C1 segment of cervical spinal cord (tissue), 14 donors: ENCODE results near the gene UBFD1.
"Not testable (repeated sequence)": the region's sequence is repeated elsewhere in the genome, so short reads cannot be mapped to it uniquely, and the experiment has no call there.

Source experiments
- DNase-seq, 14 donors: peaks; one replicate each; lab custom pipeline; 2025; lab: John Stamatoyannopoulos, UW

Gene UBFD1

DNA sequence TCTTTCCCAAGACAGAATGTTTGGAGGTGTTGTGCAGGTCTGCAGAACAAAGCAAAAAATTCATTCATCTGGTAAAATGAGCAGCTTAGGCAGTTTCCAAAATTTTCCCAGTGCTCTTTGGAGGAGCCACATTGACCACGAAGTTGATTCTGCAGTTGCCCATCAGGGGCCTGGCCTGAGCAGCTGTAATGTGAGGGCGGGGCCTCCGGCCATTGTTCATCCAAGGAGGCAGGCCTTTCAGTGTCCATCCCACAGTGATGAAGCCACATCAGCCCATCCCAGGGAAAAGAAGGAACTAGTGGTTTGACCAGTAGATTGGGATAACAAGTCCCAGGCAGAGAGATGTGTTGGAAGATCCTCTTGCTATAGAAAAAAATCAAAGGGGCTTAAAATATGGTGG lies 10.1 kb downstream of the UBFD1 start:
- no peak for DNase-seq

DNA sequence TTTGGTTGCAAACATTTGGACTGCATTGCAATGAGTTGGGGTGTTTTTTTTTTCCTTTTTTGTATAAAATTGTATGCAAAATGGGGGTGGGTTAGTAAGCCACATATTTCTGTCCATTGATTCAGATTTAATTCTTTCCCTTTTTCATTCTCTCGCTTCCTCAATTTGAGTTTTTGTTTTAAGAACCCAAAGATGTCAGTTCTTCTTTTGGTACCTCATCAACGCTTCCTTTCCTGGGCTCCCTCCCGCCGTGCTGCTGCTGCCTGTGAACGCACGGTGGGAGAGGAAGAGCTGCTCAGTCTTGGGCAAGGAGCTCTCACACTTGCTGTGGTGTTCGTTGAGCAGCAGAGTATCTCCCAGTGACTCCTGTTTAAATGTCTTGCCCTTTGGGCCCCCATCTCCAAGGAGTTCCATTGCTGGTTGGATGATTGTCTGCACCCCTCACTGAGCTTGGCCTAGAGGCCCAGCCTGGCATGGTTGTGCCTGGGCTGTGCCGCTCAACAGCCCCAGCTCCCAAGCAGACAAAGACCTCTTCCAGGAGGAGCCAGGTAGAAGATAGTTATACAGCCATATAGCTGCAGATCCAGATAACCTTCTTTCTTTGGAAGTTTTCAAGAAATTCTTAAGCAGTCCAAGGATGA lies 13.6 kb downstream of the UBFD1 start:
- DNase-seq = peak in 3 of 14 donors; percentile 0 to 1 (median 0)

DNA sequence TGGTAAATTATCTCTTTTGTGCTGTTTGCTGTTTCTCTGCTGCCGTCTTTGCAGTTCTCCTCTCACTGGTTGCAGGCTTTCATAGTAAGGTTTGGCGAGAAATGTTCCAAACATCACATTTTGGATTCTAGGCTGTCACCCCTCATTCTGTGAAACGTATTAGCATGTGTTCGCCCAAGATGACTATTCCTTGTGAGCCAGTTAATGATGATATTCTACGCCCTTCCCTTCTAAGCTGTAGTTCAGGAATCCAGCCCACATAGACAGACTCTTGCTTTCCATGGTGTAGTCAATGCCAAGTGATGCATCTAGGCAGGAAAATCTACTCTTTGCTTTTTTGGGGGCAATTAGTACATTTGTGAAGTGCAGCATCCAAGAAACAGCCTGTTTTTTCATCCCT lies 14.4 kb downstream of the UBFD1 start:
- DNase-seq = no peak

DNA sequence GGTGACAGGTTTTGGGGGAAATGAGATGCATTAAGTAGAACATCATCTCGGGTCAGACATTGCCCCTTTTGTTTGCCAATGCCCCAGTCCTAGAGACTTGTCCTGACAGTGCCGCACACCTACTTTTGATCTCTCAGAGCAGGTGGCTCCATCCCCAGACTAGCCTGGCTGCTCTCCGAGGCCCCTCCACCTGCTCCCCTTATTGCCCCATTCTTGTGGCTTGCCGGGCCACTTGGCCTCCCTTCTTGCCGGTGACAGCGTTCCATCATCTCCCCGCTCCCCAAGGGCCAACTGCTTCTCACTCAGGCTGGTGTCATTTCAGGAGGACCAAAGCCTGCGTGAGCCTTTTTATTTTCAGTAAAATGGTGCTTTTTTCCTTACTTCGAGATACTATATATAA lies 14.9 kb downstream of the UBFD1 start:
- no peak for DNase-seq

DNA sequence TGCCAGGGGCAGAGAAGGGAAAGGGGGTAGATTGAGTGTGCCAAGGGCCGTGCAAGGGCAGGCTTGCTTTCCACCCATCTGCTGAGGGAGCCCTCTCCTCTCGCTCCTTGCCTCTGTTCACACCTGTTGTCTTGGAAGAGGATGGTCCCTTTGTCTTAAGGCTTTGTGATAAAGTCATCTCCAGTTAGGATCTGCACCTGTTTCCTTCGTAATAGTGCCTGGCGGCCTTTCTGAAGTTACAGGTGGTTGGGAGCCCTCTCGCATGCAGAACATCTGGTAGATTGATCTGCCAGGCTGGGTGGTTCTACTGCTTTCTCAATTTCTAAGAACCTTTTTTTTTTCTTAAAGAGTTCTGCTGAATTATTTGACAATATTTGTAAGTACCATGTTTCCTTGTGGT lies 16.3 kb downstream of the UBFD1 start:
- no peak for DNase-seq

DNA sequence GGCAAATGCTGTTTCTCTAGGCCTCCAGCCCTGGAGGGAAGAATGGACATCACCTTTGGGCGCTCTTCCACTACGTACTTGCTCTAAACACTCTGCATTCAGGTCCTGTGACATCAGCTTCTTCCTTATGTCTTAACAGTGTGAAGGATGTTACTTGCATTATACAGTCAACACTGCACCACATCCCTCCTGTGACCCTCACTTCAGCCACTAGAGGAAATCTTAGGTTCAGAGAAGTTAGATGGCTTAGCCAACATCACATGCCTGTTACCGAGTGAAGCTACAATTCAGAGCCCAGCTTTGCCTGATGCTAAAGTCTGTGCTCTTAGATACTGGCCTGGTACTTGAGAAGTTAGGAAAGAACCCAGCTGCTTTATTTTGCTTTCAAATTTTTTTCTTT lies 18.3 kb downstream of the UBFD1 start:
- DNase-seq = no peak

DNA sequence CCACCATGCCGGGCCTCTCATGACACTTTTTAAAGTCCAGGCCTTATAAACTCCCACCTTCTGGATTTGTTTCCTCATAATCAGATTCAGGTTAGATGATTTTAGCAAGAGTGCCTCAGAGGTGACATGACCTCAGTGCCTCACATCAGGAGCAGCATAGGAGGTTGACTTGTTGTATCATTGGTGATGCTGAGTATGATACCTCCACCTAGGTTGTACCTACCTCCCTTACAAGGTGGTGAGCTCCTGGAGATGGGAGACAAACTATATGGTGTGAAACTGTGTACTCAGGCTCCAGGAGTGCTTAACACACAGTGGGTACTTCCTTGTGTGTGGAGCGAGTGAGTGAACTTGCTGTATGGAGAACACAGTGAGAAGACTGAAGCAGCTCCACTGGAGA lies 20.0 kb downstream of the UBFD1 start:
- DNase-seq = no peak

DNA sequence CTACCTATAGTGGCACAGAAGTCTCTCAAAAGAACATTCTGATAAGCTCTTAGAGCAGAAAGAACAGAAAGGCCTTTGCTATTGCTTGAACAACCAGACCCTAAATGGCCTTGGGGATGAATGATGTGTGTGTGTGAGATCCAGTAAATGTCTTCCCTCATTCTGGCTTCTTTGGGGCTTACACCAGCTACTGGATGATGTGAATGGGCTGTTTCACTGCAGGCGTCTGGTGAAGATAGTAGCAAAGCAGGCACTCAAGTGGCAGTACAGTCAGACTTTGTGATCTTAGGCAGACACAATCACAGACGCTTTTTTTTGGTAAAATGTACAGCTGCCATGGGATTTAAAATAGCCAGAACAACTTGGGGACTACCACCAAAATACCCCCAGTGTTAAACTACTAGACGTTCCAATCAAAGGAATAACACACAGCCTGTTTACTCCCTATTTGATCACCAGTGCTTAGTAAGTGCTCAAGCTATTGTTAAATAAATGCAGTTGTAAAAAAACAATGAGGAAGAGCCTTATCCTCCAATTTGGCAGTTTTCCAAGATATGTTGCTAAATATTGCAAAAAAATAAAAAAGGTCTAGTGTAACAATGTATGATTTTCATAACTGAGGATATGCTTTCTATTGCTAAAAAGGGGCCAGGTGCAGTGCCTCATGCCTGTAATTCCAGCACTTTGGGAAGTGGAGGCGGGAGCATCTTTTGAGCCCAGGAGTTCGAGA lies 20.7 kb downstream of the UBFD1 start:
- DNase-seq = peak in 2 of 14 donors; percentile 2 to 50

DNA sequence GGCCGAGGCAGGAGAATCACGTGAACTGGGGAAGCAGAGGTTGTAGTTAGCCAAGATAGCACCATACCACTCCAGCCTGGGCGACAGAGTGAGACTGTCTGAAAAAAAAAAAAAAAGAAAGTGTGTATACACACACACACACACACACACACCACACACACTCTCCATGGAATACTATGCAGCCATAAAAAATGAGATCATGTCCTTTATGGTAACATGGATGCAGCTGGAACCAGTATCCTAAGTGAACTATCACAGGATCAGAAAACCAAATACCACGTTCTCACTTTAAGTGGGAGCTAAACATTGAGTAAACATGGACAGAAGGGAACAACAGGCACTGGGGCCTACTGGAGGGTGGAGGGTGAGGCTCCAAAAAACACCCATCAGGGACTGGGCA lies 21.8 kb downstream of the UBFD1 start:
- DNase-seq = no peak

DNA sequence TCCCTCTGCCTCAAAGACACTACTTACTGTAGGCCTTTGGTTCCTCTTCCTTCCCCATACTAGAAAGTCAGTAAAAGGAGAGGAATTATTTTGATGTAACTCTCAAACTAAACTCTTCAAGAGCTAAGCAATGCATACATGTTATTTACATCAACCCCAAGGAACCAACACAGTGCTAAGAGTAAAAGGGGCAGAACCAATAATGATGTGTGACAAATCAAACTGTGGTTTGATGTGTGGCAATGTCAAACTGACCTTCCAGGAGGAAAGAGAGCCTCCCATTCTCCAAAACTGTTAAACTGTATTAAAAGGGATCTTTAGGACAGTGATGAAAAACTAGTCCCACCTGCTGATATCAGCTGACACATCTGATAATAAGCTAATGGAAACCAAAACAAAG lies 22.9 kb downstream of the UBFD1 start:
- DNase-seq = no peak

DNA sequence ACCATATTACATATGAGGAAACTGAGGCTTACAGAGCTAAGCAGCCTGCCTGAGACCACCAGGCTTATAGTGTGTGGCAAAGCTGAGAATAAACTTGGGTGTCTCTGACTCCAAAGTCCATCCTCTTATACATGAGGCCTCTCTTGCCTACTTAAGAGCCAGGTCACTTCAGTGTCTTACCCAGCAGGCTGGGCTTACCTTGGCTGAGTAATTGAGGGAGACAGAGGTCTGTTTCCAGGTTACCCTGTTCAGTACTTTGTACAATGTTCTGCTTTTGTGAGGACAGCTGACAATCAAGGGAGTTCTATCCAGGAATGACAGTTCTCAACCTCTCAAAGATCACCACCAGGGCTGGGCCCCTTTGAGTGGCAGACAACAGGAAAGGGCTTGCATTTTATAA lies 24.2 kb downstream of the UBFD1 start:
- no peak for DNase-seq

DNA sequence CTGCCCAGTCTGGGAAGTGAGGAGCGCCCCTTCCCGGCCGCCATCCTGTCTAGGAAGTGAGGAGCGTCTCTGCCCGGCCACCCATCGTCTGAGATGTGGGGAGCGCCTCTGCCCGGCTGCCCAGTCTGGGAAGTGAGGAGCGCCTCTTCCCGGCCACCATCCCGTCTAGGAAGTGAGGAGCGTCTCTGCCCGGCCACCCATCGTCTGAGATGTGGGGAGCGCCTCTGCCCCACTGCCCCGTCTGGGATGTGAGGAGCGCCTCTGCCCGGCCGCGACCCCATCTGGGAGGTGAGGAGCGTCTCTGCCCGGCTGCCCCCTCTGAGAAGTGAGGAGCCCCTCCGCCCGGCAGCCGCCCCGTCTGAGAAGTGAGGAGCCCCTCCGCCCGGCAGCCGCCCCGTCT lies 25.7 kb downstream of the UBFD1 start:
- DNase-seq = not testable (repeated sequence)

DNA sequence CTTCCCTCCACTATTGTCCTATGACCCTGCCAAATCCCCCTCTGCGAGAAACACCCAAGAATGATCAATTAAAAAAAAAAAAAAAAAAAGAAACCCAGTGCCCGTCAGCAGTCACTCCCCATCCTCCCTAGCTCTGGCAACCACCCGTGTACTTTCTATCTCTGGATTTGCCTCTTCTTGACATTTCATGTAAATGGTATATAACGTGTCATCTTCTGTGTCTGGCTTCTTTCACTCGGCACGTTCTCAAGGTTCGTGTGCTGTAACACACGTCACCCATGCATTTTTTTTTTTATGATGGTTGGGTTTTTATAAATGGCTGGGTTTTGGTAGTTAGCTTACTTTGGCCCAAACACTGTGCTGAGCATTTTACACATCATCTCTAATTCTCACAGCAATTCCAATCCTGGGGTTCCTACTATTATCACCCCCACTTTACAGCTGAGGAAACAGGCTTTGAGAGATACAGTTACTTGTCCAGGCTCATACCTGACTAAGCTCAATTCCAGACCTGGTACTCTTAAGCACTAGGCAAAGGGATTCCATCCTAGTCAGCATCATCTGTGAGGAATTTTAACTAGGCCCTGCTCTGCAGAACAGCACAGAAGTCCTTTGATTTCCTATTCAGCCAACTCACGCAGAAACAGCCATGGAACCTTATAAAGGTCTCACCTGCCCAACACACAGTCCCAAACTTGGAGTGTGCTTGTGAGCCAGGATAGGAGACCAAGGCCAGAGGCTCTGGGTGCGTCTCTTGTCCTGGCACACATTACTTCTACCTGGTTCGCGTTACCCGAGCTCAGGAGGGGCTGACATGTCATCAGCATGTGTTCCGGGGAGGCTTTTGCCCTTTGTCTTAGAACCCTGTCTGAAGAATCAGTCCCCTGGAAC lies 26.9 kb downstream of the UBFD1 start:
- DNase-seq = no peak

DNA sequence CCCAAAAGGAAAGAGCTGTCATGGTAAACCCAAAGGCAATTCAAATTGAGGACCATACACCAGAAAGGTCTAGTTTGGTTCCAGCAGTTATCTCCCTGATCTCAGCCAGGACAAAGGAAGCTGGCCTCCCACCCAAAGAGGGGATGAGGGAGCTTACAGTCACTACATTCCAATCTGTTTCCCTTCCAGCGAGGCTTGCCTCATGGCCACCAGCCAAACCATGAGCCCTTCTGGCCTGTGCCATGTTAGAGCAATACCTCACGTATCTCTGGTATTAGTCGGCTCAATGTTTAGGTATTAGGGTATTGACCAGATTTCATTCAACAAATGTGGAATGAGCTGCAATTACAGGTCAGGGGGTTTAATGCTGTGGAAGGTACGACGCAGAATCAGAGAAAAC lies 30.2 kb downstream of the UBFD1 start:
- DNase-seq = no peak

DNA sequence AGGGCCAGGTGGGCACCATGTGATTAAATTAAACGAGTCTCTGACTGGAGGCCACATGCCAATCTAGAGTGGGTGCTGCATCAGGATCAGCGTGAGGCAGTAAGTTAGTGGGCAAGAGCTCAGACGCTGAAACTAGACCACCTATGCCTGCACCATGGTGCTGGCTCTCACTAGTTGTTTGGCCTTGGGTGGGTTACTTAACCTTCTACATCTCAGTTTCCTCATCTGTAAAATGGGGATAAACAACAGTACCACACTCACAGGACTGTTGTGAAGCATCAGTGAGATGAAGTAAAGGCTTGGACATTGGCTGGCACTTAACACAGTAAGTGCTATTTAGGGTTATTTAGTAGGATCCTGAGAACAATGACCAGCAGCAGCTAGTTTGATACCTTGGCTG lies 32.7 kb downstream of the UBFD1 start:
- DNase-seq = no peak

DNA sequence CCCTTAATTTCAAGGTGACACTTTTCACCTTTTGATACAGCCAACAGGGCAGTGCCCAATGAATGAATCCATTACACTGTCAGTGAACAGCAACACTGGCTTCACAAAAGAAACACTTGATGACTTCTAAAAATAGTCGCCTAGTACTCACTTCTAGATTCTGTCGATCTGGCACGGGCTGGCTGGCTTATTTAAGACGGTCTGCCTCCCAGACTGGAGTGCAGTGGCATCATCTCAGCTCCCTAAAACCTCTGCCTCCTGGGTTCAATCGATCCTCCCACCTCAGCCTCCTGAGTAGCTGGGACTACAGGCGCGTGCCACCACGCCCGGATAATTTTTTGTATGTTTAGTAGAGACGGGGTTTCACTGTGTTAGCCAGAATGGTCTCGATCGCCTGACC lies 36.7 kb downstream of the UBFD1 start:
- no peak for DNase-seq

DNA sequence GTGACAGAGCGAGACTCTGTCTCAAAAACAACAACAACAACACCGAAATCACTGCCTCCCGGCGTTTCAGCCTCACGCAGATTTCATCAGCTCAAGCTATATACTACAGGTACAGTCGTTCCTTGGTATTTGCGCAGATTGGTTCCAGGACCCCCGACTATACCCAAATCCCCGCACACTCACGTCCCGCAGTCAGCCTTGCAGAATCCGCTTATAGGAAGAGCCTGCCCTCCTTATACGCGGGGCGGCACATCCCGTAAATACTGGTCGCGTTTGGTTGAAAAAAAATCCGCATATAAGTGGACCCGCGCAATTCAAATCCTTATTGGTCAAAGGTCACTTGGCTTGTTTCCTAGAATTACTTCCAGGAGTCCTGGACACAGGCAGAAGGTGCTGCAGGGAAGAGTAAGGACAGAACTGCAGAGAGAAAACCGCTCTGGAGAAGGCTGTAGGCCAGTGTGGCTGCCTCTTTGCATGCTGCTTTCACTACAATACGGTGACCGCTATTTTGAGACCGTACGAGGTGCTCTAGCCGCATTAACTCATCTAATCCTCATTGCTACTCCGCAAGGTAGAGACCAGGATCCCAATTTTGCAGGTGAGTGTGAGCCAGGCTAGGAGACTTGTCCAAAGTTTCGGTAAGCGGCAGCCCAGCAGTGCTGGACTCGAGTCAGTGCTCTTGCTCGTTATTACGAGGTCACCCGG lies 37.9 kb downstream of the UBFD1 start:
- peak in 1 of 14 donors; percentile 32 for DNase-seq

DNA sequence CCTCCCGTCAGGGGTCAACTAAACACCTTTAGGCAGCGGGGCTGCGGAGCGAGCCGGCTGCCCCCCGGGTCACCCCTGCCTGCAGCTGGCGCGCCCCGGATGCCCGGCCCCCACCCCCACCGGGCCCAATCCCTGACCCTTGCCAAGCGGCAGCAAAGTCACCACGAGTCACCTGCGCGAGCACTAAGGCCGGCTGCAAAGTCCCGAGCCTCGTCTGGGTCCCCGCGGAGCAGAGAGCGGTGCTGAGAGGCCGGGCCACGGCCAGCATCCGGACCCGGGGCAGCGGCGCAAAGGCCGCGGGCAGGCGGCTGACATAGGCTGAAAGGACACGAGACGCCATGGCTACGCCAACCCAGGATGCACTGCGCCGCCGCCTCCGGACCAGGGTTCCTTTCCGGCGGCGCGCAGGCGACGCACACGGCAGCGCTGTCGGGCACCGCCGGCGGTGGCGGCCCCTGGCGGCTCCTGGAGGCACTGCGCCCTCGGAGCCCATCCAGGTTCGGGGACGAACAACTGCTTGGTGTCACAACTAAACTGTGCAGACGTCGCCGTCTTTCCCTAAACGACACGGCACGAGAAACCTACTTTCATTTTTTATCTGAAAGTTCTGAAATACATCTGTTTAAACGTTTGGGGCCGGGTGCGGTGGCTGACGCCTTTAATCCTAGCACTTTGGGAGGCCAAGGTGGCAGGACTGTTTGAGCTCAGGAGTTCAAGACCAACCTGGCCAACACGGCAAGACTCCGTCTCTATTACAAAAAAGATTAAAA lies 38.6 kb downstream of the UBFD1 start, which contains the start of gene NDUFAB1:
Gene NDUFAB1 (minus strand): TSS at position 366 of the 770 bp plus-strand sequence. CDS start 26 bp downstream, at position 340.
- peak; percentile 28 to 92 (median 78) for DNase-seq

DNA sequence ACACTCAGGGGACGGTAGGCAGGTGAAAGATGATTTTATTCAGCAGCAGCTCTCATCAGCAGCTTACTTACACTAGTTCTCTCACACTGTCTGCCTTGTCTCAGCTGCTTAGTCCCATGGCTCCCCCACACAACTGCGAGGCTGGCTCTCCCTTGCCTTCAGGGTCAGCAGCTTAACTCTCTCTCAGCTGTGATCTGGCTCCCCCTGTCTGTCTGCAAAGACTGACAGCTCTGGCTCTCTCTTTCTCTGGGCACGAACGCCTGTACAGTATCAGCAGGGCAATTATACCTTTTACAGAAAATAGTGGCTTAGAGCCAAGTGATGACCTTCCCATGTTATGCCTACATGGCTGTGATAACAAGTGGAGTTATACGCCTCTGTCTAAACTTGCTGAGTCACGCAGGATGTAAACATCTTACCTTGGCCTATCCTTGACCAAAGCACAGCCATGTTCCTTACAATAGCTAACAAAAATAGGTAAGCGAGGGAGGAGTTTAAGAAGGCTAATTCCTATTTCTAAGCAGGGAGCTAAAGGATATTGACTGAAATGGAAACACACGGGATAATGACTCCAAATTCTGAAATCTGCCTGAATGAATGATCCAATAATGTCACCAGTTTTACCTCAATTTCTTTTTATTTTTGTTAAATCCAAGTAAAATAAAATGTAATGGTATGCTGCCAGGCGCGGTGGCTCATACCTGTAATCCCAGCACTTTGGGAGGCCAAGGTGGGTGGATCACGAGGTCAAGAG lies 39.7 kb downstream of the UBFD1 start:
- DNase-seq = peak in 2 of 14 donors; percentile 1

DNA sequence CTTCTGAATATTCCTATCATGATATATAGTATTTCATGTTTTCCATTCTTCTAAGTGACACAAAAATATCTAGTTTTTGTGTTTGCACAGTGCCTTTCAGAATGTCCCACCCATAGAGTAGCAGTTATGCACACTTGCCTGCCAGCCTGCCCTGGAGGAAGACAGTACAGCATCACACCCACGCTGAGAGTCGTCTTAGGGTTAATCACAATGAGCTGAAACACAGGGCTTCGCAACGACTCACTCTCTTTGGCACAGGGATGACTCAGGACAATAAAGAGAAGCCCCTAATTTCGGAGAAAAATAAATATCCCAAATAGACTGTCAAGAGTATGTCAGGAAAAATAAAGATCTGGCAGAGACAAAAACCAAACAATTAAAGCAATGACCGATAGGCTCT lies 50.2 kb downstream of the UBFD1 start:
- DNase-seq = no peak
